Stimulated activated CD8-positive, alpha-beta memory T cell treated with anti-CD3 and anti-CD28 coated beads, Interleukin-7, amount 100 ng/mL, for 4 hours (primary cell): ENCODE data around the gene LPAR6.
"Not testable (repeated sequence)": the region's sequence is repeated elsewhere in the genome, so short reads cannot be mapped to it uniquely, and the experiment has no call there.

ENCODE experiments used
- DNase-seq, 2 donors: peaks; one replicate each; pipeline ENCODE4 v3.0.0-alpha.2; 2020; ENCODE audit warnings: low read depth in 2 of 2

Gene LPAR6, protein sequence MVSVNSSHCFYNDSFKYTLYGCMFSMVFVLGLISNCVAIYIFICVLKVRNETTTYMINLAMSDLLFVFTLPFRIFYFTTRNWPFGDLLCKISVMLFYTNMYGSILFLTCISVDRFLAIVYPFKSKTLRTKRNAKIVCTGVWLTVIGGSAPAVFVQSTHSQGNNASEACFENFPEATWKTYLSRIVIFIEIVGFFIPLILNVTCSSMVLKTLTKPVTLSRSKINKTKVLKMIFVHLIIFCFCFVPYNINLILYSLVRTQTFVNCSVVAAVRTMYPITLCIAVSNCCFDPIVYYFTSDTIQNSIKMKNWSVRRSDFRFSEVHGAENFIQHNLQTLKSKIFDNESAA

DNA sequence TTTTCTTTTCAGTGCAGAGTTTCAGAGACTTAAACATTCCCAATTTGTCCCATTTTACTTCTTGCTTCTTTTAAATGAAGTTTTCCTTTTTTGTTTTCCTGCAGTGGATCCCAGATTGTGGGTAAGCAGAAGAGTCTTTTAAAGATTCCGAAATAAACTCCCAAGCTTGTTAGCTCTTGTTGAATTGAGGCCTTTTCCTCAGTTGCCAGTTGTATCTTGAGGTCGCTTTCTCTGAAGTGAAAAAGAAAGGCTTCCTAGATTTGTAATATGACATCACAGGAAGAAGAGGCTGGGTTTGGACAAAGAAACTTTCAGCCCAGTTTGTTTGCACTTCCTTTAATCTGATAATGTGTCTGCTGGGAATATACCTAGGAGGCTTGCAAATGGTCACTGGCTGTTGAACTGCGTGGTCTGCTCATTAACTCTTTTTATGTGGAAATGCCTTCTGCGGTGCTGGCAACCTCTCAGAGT, at the start of gene LPAR6:
LPAR6 (minus strand) TSS at position 233 of the 471 bp plus-strand sequence. CDS start 690 bp downstream, outside the sequence.
- no peak for DNase-seq

DNA sequence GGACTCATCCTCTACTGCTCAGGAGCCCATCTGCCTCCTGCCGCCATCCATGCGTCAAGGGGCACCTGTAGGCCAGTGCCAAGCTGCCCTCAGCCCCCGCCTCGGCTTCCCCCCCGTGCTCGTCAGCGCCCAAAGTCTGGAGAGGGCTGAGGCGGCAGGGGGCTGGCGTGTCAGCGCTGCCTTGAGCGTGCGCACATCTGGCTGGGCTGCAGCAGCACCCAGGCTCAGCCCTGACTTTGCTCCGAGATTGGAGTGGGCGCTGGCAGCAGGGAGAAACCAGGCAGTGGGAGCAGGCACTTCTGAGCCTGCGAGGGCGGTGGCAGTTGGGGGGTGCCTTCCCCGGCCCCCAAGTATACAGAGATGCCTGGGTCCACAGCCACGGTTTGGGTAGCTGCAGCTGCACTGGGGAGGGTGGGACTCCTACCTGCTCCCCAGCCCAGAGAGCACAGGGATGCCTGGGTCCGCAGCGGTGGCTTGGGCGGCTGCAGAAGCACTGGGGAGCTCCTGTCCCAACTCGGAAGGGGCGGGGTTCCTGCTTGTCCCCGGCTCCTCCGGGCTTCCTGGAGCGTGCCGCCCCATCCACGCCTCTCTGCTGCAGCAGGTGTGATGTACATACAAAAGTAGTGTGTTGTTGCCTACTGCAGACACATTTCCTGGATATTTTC, 44.8 kb upstream of the LPAR6 start:
- no peak for DNase-seq

DNA sequence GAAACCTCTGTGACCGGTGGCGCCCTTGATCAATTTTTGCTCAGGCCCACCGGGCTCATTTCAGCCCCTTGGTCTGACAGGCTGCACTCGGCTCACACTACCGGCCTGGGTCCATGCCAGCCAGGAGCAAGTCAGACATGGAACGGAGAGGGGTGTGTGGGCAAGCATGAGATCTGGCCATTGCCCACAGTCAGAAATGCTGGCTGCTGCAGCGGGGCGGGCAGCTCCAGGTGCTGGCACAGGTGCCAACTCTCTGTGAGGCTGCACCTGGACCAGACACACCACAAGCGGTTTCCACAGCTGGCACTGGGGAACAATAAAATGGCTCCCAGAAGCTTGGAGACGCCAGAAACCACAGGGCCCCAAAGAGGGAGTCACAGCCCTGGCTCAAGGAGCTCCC, 43.6 kb upstream of the LPAR6 start:
- DNase-seq: no peak

DNA sequence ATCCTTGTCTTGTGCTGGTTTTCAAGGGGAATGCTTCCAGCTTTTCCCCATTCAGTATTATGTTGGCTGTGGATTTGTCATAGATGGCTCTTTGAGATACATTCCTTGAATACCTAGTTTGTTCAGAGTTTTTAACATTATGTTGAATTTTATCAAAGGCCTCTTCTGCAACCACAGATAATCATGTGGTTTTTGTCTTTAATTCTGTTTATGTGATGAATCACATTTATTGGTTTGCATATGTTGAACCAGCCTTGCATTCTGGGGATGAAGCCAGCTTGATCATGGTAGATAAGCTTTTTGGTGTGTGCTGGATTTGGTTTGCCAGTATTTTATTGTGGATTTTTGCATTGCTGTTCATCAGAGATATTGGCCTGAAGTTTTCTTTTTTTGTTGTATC, 38.3 kb upstream of the LPAR6 start:
- DNase-seq: not testable (repeated sequence)

DNA sequence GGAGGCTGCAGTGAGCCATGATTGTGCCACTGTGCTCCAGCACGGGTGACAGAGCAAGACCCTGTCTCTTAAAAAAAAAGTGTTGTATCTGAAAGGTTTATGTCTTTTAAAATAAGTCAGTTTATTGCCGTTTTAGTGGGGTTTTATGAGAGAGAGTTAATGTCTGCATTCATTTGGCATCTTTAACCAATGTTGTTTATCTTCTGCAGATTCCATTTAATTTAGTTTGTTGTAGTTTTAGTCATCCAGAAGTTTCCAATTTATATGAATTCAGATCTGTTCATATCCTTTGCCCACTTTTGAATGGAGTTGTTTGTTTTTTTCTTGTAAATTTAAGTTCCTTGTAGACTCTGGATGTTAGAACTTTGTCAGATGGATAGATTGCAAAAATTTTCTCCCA, 36.7 kb upstream of the LPAR6 start:
- no peak for DNase-seq

DNA sequence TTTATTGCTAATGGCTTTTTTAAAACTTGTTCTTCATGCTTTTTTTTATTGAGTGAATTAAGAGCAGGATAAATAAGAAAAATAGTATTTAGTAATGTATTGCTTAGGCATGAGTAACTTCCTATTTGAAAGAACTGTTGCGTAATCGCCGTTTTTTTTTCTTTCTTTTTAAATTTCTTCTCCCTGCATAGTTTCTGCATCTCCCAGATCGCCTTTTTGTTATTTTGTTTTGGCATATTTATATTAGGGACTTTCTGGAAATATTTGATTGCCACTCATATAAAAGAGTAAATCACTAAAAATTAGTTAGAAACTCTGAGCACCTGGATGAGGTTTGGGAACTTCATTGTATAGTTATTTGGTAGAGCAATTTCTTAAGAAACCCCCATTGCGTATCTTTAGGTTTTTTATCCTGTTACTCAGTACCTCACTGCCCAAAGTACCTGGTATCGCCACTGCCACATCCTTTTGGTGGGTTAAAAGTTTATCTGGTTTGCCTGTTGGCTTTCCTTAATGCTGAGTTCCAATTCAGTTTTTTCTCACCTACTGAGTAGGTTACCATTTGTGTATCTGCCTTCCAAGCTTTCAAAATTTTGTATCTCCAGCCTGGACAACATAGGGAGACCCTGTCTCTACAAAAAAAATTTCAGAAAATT, 36.2 kb upstream of the LPAR6 start:
- no peak for DNase-seq

DNA sequence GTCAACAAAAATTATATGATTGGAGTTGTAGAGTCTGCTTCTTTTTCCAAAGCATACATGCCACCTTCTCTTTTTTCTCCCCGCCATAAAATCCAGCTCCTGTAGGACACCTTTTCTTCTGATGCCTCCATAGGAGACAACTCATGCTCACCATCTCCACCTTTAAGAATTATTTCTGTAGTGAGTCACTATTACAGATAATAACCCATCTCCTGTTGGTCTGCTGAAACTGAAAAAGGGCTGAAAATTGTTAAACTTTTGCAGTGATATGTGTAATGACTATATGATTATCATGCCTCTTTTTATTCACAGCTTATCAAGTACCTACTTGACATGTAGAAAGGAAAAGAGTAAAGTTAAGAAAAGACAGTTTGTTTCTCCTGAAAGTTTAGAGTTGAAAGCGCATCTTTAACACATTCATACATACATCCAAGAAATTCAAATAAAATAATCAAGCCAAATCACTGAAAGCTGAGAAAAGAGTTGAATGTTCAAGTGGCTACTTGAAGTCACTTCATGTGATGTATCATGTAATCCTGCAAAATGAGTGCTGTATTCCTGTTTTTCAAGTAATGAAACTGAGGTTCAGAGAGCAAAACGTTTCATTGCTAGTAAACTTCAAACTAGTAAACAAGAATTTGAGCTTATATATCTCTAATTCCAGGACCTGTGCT, 35.5 kb upstream of the LPAR6 start:
- DNase-seq: no peak

DNA sequence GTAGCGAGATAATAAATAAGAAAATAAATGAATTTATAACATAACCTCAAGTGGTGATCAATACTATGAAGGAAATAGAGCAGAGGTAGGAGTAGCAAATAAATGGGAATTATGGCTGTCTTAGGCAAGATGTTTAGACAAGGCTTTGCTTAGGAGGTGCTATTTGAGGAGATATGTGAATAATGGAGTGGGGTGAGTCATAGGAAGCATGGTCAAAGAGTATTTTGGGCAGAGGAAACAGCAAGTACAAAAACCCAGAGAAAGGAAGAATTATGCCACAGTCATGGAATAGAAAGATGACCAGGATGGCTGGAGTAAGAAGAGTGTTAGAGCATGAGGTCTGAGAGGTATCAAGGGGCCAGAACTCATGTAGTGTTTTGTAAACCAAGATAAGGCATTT, 33.6 kb upstream of the LPAR6 start:
- DNase-seq: no peak

DNA sequence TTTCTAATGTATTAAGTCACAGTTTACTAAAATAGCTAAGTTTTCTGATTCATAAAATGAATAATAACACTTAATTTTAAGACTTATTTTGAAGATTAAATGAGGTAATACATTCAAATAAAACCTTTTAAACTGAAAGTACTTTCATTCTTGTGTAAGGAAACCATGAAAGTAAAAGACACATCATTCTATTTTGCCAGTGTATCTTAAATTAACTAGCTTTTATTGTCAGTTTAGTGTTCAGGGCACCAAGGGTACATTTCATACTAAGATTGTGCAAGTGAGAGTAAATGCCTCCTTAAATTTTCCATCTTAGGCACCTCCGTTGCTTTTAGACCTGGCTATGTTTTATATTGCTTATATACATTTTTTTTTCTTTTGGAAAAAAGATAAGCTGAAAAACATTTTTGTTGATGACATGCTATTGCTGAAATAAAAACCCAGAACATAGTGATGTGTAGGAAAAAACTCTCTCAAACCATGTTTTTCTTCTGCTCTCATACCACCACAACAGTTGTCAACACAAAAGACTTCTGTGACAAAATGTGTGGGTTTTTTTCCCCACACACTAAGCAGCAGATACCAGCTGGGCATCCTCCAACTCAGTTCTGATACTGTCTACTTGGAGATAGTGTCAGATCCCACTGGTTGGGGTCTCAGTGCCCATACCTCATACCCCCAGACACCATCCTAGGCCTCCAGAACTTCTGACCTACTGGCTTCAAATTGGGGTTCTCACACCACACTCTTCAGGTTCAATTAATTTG, 30.7 kb upstream of the LPAR6 start:
- no peak for DNase-seq

DNA sequence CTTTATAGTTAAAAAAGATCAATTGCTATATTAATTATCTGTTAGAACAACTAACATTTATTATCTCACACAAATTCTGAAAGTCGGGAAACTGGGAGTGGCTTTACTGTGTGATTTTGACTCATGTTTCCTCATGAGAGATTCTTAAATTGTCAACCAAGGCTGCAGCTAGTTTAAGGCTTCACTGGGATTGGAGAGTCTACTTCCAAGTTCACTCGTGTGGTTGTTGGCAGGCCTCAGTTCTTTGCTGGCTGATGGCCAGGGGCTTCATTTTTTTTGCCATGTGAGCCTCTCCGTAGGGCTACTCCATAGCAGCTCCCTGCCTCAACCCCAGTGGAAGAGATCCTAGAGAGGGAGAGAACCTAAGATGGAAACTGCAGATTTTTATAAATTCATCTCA, 24.5 kb upstream of the LPAR6 start:
- no peak for DNase-seq

DNA sequence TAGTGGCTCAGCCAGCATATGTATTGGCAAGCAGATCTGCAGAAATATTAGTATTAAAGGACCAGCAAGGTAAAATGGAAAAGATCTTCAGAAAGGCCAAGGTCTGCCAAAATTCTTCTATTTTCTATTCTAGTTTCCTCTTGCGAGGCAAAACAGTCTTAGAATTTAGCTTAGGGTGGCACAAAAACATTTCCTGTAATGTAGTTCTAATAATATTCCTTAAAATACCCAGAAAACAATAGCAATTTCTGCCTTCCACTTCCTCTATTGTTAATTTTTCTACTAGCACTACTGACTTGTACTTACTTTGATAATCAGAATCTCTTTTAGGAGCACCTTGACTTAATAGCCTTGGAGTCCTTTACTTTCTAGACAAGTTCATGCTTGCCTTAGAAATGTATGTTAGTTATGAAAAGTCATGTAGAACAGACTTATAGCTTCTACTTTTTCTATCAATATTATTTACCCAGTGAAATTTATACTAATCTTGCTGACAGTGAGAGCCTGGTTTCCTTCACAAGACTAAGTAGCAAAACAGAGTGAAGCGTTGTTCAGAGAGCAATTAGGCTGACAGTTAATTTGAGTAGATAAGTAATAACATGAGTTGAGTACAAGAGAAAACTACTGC, 23.9 kb upstream of the LPAR6 start:
- no peak for DNase-seq

DNA sequence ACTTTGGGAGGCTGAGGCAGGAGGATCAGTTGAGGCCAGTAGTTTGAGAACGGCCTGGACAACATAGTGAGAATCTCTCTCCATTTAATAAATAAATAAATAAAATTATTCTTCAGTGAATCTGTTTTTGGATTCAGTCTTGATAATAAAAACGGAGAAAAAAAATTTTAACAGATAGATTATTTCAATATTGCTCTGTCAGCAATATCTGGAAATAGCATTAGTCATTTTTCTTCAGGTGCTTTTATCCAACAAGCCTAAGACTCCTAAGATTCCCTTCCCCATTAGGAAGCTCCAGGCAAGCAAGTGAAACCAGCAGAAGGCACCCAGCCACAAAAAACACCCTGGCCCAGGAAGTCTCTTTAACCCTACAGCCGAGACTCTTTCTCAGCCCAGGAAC, 21.3 kb upstream of the LPAR6 start:
- no peak for DNase-seq

DNA sequence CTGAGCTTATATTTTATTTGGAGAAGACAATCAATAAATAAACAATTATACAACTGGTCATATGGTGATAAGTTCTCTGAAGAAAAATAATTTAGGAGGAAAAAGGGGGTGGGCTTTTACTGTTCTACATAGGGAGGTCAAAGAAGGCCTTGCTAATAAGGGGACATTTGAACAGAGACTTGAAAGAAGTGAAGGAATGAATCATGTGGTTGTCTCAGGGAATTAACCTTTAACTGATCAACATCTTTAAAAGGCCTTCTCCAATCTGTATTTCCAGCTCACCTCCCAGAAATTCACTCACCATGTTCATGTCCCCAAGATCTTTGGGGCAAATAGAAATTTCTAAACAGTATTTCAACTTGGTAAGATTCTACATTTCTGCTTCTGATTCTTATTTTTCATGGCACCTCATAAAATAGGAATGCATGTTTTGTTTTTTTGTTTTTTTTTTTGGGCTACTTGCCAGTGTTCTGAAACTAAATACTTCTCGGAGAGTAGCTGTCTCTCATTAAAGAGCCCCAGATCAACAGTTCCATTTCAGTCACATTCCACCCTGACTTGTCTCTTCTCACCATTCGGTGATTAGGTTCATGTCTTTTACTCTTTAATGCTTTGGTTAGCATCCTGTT, 19.2 kb upstream of the LPAR6 start:
- no peak for DNase-seq

DNA sequence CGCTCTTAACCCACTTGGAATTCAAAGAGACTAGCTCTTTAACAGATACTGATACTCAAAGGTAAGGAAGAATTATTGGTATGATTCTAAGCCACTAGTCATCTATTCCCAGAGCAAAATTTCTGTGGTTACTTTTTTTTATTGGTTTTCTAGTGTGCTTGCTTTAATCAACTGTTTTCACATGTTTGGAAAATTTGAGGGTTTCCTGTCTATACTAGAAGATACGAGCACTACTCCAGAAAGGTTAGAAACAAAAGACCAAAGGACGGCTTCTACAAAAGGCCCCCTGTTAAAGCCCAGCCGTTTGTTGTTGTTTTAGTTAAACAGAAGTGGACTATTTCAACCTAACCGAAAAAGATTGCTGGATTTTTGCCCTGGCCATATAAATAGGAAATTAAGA, 18.5 kb upstream of the LPAR6 start:
- no peak for DNase-seq

DNA sequence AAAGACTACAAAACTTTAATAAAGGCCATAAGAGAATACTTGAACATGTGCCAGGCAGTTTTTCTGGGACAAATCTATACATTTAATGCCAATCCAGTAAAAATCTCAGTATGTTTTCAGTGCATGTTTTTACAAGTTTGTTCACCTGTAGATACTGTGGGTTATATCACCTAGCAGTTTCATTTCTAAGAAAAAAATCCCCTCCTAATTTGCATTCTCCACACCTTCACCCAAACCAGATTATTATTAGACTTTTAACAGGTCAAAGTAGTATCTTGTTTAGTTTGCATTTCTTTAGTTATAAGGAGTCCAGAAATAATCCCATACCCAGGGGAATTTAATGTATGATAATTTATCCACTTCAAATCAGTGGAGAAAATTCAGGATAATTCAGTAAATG, 17.0 kb upstream of the LPAR6 start:
- DNase-seq: no peak

DNA sequence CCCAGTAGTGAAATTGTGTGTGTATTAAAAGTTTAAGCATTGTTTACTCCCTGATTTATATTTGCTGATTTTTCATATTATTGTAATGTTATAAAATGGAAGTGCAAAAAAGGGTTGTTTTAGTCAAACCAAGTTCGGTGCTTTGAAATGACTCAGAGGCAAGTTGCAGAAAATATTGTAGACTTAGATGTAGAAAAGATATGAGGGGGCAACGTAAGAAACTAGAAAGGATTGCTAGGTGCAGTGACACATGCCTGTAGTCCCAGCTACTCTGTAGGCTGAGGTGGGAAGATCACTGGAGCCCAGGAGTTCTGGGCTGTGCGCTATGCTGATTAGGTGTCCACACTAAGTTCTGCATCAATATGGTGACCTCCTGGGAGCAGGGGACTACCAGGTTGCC, 16.1 kb upstream of the LPAR6 start:
- no peak for DNase-seq

DNA sequence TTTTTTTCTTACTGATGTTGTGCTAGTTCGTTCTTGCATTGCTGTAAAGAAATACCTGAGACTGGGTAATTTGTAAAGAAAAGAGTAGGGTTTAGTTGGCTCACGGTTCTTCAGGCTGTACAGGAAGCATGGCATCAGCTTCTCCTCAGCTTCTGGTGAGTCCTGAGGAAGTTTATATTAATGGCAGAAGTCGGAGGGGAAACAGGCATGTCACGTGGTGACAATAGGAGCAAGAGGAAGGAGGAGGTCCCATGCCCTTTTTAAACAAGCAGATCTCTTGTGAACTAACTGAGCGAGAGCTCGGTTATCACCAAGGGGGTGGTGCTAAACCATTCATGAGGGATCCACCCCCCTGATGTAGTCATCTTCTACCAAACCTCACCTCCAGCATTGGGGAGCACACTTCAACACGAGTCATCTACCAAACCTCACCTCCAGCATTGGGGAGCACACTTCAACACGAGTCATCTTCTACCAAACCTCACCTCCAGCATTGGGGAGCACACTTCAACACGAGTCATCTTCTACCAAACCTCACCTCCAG, 13.9 kb upstream of the LPAR6 start:
- DNase-seq: not testable (repeated sequence)

DNA sequence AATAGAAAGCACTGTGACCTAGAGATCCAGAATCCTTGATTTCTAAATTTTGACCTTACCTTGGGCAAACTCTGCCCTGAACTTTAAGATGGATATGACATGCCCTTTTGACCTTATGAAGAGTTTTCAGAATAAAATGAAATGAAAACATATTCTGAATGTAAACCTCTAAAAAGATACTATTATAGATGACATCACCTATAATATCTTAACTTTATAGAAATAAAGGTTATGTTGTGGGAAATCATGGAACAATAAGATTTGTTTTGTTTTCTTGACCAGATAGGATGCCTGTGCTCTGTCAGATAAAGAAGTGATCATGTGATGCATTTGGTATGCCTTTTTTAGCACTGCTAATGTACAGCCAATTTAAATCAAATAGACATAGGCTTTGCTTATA, 13.1 kb upstream of the LPAR6 start:
- no peak for DNase-seq

DNA sequence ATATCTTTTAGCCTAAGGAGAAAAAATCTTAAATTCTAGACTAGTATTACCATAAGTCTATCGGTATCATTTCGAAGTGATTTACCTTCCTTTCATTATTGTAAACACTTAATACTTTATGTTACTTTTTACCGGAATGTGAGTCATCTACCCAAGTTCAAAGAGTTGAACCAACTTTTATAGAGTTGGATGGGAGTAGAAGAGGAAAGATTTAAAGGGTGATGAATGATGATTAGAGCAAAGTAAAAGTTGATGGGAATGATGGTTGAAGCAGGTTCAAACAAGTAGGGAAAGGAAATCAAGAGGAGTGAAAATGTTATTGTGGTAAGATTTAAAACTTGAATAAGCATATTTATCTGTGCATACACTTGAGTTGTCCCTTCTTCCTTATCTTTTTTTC, 11.3 kb upstream of the LPAR6 start:
- DNase-seq: no peak

DNA sequence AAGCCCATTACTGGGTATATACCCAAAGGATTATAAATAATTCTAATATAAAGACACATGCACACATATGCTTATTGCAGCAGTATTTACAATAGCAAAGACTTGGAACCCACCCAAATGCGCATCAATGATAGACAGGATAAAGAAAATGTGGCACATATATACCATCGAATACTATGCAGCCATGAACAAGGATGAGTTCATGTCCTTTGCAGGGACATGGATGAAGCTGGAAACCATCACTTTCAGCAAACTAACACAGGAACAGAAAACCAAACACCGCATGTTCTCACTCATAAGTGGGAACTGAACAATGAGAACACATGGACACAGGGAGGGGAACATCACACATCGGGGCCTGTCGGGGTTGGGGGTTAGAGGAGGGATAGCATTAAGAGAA, 9.1 kb upstream of the LPAR6 start:
- DNase-seq: not testable (repeated sequence)
